K562 (cell line): ENCODE results near the gene IL1RN. TPM values are rescaled to one million over a fixed set of nuclear protein-coding genes. Genes with fewer than 3 reads are reported as not detected.

Source experiments
- ATAC-seq: fragments of 200-7000 bp; cut with Tn5 transposase; 3 replicates; pipeline ENCODE4 v1.9.1; 2020; ENCODE audit warnings: moderate library complexity
- BruUV-seq: library from RNA; stranded (reverse); fragments of 400-500 nt; replicated peaks from 2 replicates; lab custom pipeline; 2021; lab: Mats Ljungman, UMichigan
- CTCF ChIA-PET: fragments of 300-600 bp; formaldehyde crosslinking; extraction: SDS; loops from one replicate; lab custom pipeline; 2021; ENCODE audit warnings: low intra/inter-chr PET ratio; lab: Yijun Ruan, JAX
- POLR2A ChIA-PET: fragments of 300-600, 350-650 bp; sonication (Branson Sonifier 250); formaldehyde crosslinking; extraction: SDS; loops from one replicate; lab custom pipeline; 2021; ENCODE audit warnings: antibody characterized with exemption, inconsistent platforms; lab: Yijun Ruan, JAX
- DNase-seq, 4 experiments: peaks; one replicate each; pipeline versions ENCODE4 v3.0.0 to v3.0.0-alpha.2; 2011 to 2018; ENCODE audit warnings: low spot score in 3 of 4, mixed read lengths in 3 of 4; ENCODE audit errors: extremely low read depth in 1 of 4
- FAIRE-seq: peaks from 2 replicates; lab custom pipeline; 2011; peaks lifted over from hg19 to GRCh38; lab: Jason Lieb, UNC
- H2AFZ ChIP-seq: 2 replicates; pipeline ENCODE4 v1.6.0; 2011; ENCODE audit warnings: low read depth, low read length, control low read depth, inconsistent platforms
- H3K27ac ChIP-seq: fragments of 200-600 bp; 3 replicates; pipeline ENCODE4 v1.8.0; 2011; ENCODE audit warnings: low read depth, mild to moderate bottlenecking, control low read depth, inconsistent platforms, low read length, moderate library complexity, mixed read lengths; ENCODE audit errors: extremely low read depth
- H3K27me3 ChIP-seq, 2 experiments: fragments of 300-600 bp in 1 of 2; 2 replicates in 1 of 2; 3 replicates in 1 of 2; pipeline versions ENCODE4 v1.6.0 to v1.8.0; 2011; ENCODE audit warnings: inconsistent platforms in 2 of 2, low read length in 2 of 2, mild to moderate bottlenecking in 1 of 2, mixed read lengths in 1 of 2, moderate library complexity in 1 of 2; ENCODE audit not compliant: control insufficient read depth in 2 of 2, insufficient read depth in 2 of 2
- H3K36me3 ChIP-seq: fragments of 300-600 bp; 3 replicates; pipeline ENCODE4 v1.8.0; 2011; ENCODE audit warnings: mild to moderate bottlenecking, low read length, inconsistent platforms; ENCODE audit not compliant: control insufficient read depth, insufficient read depth
- H3K4me1 ChIP-seq, 2 experiments: fragments of 200-600 bp in 1 of 2; replicated peaks in 1 of 2; 2 replicates in 1 of 2; 3 replicates in 1 of 2; pipeline versions ENCODE4 v1.5.1 to v1.8.0; 2011; ENCODE audit warnings: inconsistent platforms in 2 of 2, low read length in 2 of 2, mild to moderate bottlenecking in 1 of 2, mixed read lengths in 1 of 2, moderate library complexity in 1 of 2; ENCODE audit not compliant: control insufficient read depth in 2 of 2, insufficient read depth in 2 of 2
- H3K4me2 ChIP-seq: 2 replicates; pipeline ENCODE4 v1.6.1; 2011; ENCODE audit warnings: low read length, control low read depth, inconsistent platforms, mixed read lengths; ENCODE audit not compliant: insufficient read depth
- H3K4me3 ChIP-seq: fragments of 200-600 bp; sonication (generic), shearing (Covaris generic); 2 replicates; pipeline ENCODE4 v1.5.1; 2016; ENCODE audit warnings: control low read depth, inconsistent platforms
- H3K79me2 ChIP-seq: fragments of 200-600 bp; 3 replicates; pipeline ENCODE4 v1.8.0; 2011; ENCODE audit warnings: low read length, inconsistent platforms; ENCODE audit not compliant: control insufficient read depth, insufficient read depth
- H3K9ac ChIP-seq, 2 experiments: 2 replicates each; pipeline versions ENCODE4 v1.6.0 to v1.6.1; 2011; ENCODE audit warnings: low read depth in 2 of 2, low read length in 2 of 2, control low read depth in 1 of 2, inconsistent platforms in 1 of 2, mild to moderate bottlenecking in 1 of 2, mixed read lengths in 1 of 2; ENCODE audit not compliant: insufficient read depth in 1 of 2
- H3K9me1 ChIP-seq: one replicate; pipeline ENCODE4 v1.6.0; 2011; ENCODE audit warnings: inconsistent platforms, mild to moderate bottlenecking, low read length, moderate library complexity; ENCODE audit not compliant: control insufficient read depth, insufficient read depth
- H3K9me3 ChIP-seq: replicated peaks from 2 replicates; pipeline ENCODE4 v1.5.1; 2011; ENCODE audit warnings: low read depth, low read length, inconsistent platforms; ENCODE audit not compliant: control insufficient read depth, insufficient read depth
- H4K20me1 ChIP-seq: replicated peaks from 2 replicates; pipeline ENCODE4 v1.6.1; 2011; ENCODE audit warnings: low read length, inconsistent platforms, mixed read lengths; ENCODE audit not compliant: control insufficient read depth, insufficient read depth
- NFATC3 ChIP-seq: fragments of 450-650 bp; IDR thresholded peaks from 2 replicates; pipeline ENCODE4 v1.6.1; 2017; ENCODE audit warnings: mild to moderate bottlenecking
- TAL1 ChIP-seq: fragments of 450-650 bp; IDR thresholded peaks from 2 replicates; pipeline ENCODE4 v1.6.1; 2016; ENCODE audit warnings: mild to moderate bottlenecking
- ZBTB7A ChIP-seq: IDR thresholded peaks from 2 replicates; pipeline ENCODE4 v1.6.1; 2011; ENCODE audit warnings: low read depth, mild to moderate bottlenecking, low read length, moderate library complexity, borderline replicate concordance; ENCODE audit not compliant: control insufficient read depth
- ZFX ChIP-seq: sonication (generic); formaldehyde crosslinking; IDR thresholded peaks from 2 replicates; pipeline ENCODE4 v1.8.0; 2022; ENCODE audit warnings: mild to moderate bottlenecking, missing genetic modification reagents, moderate library complexity
- WGBS: fragments of 100-300 bp; shearing (Covaris generic); methylation state at CpG from one replicate; pipeline ENCODE4 v1.1.6; 2016; ENCODE audit warnings: low coverage, mixed read lengths; ENCODE audit not compliant: insufficient coverage; ENCODE audit errors: missing lambda C conversion rate; 5-methylcytosine and 5-hydroxymethylcytosine counted together
- in situ Hi-C: fragments of 300-500 bp; cut with MboI; formaldehyde crosslinking; loops from 4 replicates; pipeline ENCODE4 v1.15.0; 2018; ENCODE audit warnings: inconsistent platforms, mixed read lengths
- intact Hi-C: fragments of 100-400 bp; cut with micrococcal nuclease; formaldehyde crosslinking; loops from 2 replicates; pipeline ENCODE4 v1.14.2; 2022
- polyA plus RNA-seq, 8 experiments: library from polyadenylated mRNA; depleted of rRNA in 4 of 8; stranded (reverse) in 5 of 8; unstranded in 3 of 8; fragments of >200 nt; fragmentation: Nextera tagmentation in 2 of 8; fragmentation: Illumina TruSeq in 1 of 8; extraction: Ambion mirVana in 2 of 8; extraction: Trizol in 1 of 8; gene quantifications; 2 replicates each; pipeline versions ENCODE4 v1.2.1 to v1.2.3, GENCODE V29; 2011 to 2014; ENCODE audit warnings: inconsistent platforms in 1 of 8, missing spikeins in 1 of 8
- total RNA-seq, 7 experiments: library from RNA; depleted of rRNA in 6 of 7; stranded (reverse); fragments of >200 nt in 6 of 7; fragmentation: Illumina TruSeq in 2 of 7; extraction: Trizol in 2 of 7; gene quantifications; 2 replicates each; pipeline versions ENCODE4 v1.2.1 to v1.2.3, GENCODE V29; 2011 to 2021; ENCODE audit warnings: low replicate concordance in 1 of 7
- TF ChIP-seq, protein P1 (sequence below): fragments of 200-800 bp; sonication (Bioruptor generic); IDR thresholded peaks from 2 replicates; pipeline ENCODE4 v1.6.1; 2017; ENCODE audit warnings: missing genetic modification characterization, missing compliant biosample characterization

Gene IL1RN
- total and polyA plus RNA-seq, 9 of the 15 experiments (the other 6 are each of a cell fraction or from before 2014, with no cell fraction given) = 0.13 TPM; not detected in 8

- Histone ChIP-seq H4K20me1 (no peaks in the 10 kb centered on the region), H3K9me1 (no peaks in the 10 kb centered on the region), H2AFZ (peak overlapping the region; percentile 77), H3K27me3 (peaks cover 0 to 6% of the 10 kb centered on the region in 2 experiments; a peak in 3 of 5 replicates), H3K36me3 (no peaks in the 10 kb centered on the region), H3K4me1 (peaks cover 0 to 10% of the 10 kb centered on the region in 2 experiments; a peak in 3 of 5 replicates), H3K9me3 (no peaks in the 10 kb centered on the region), H3K27ac (no peak overlapping the region), H3K4me3 (peak overlapping the region; percentile 42), H3K79me2 (no peaks in the 10 kb centered on the region), H3K4me2 (peak overlapping the region; percentile 72), H3K9ac (peak overlapping the region; percentile 59 to 91)
- POLR2A ChIA-PET = no interaction called here
- DNase-seq (no peak), ATAC-seq (peak; percentile 53), FAIRE-seq (no peak)
- TF ChIP-seq ZBTB7A = 0 out of 2 replicates have a peak, but pooled peaks have one; percentile 15
- peak; percentile 1; the same call in 1 of the 2 replicates for TF ChIP-seq ZFX (CRISPR knock-in tag)
- TF ChIP-seq TAL1 = no peak
- TF ChIP-seq NFATC3 = no peak
- TF ChIP-seq, protein P1, sequence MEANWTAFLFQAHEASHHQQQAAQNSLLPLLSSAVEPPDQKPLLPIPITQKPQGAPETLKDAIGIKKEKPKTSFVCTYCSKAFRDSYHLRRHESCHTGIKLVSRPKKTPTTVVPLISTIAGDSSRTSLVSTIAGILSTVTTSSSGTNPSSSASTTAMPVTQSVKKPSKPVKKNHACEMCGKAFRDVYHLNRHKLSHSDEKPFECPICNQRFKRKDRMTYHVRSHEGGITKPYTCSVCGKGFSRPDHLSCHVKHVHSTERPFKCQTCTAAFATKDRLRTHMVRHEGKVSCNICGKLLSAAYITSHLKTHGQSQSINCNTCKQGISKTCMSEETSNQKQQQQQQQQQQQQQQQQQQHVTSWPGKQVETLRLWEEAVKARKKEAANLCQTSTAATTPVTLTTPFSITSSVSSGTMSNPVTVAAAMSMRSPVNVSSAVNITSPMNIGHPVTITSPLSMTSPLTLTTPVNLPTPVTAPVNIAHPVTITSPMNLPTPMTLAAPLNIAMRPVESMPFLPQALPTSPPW = 0 out of 2 replicates have a peak, but pooled peaks have one; percentile 6
- WGBS = 42% methylated on average over 10 of the region's 10 CpGs
- CTCF ChIA-PET = no interaction called here
- TSS peak; percentile 60 for BruUV-seq
- intact Hi-C loops = no loop called here
- in situ Hi-C loops = no loop called here
Measured at GRCh38 chr2:113157897-113158753, 30.7 kb downstream of the IL1RN start.
